GM18907 (cell line): Measurements from ENCODE around the gene NMT1.
A peak's percentile ranks its signal among the peaks of the same experiment; 100 is the strongest.
"Not testable (repeated sequence)": the region's sequence is repeated elsewhere in the genome, so short reads cannot be mapped to it uniquely, and the experiment has no call there.

Experiments
- ATAC-seq: cut with Tn5 transposase; IDR thresholded peaks from one replicate; pipeline ENCODE4 v1.9.1; 2021; ENCODE audit warnings: mild to moderate bottlenecking, moderate library complexity; ENCODE audit not compliant: unreplicated experiment

The NMT1 gene

GRCh38 chr17:45036691-45037090 lies 24.4 kb upstream of the NMT1 start:
- ATAC-seq = no peak

- no peak for ATAC-seq
These were observed 22.1 kb upstream of the NMT1 start for GRCh38 chr17:45038728-45039634.

- ATAC-seq = no peak
These were observed 20.7 kb upstream of the NMT1 start for GRCh38 chr17:45040459-45040858.

GRCh38 chr17:45042346-45043120 lies 18.6 kb upstream of the NMT1 start:
- ATAC-seq = no peak

GRCh38 chr17:45043813-45044540 lies 17.1 kb upstream of the NMT1 start:
- ATAC-seq = no peak

- ATAC-seq = no peak
These were observed 14.5 kb upstream of the NMT1 start for GRCh38 chr17:45046537-45047125.

GRCh38 chr17:45048795-45049563 lies 12.1 kb upstream of the NMT1 start:
- ATAC-seq = no peak

GRCh38 chr17:45050481-45051059 lies 10.5 kb upstream of the NMT1 start:
- peak; percentile 8 for ATAC-seq

- peak; percentile 88 for ATAC-seq
These were observed 9.9 kb upstream of the NMT1 start, which contains the start of gene DCAKD for GRCh38 chr17:45051060-45051719. TSS of gene DCAKD (minus strand) at chr17:45051632. CDS start at chr17:45034885, 16,747 bp downstream.

GRCh38 chr17:45051720-45052051 lies 9.4 kb upstream of the NMT1 start:
- ATAC-seq = not testable (repeated sequence)

- no peak for ATAC-seq
These were observed 8.9 kb upstream of the NMT1 start for GRCh38 chr17:45052052-45052772.

- ATAC-seq = peak; percentile 6
These were observed 728 bp upstream of the NMT1 start for GRCh38 chr17:45060382-45060796.

- no peak for ATAC-seq
These were observed 589 bp downstream of the NMT1 start for GRCh38 chr17:45061606-45062205.

GRCh38 chr17:45063198-45063597 lies 2.1 kb downstream of the NMT1 start:
- no peak for ATAC-seq

- ATAC-seq = no peak
These were observed 6.5 kb downstream of the NMT1 start for GRCh38 chr17:45067637-45068036.

- ATAC-seq = no peak
These were observed 8.9 kb downstream of the NMT1 start for GRCh38 chr17:45070001-45070400.

- no peak for ATAC-seq
These were observed 9.7 kb downstream of the NMT1 start for GRCh38 chr17:45070809-45071208.

GRCh38 chr17:45073414-45074070 lies 12.4 kb downstream of the NMT1 start:
- ATAC-seq = no peak
